Common myeloid progenitor, CD34-positive (primary cell): ENCODE measurements around the gene PCDH9.

Source experiments
- CTCF ChIA-PET: fragments of 350-600 bp; sonication (Branson Sonifier 250); formaldehyde crosslinking; loops from one replicate; lab custom pipeline; 2021; ENCODE audit warnings: antibody characterized with exemption; lab: Charles Lee
- POLR2A ChIA-PET: fragments of 350-600 bp; sonication (Branson Sonifier 250); formaldehyde crosslinking; loops from one replicate; lab custom pipeline; 2021; ENCODE audit warnings: antibody characterized with exemption; lab: Charles Lee
- DNase-seq, 3 donors: peaks; one replicate each; pipeline versions ENCODE4 v3.0.0 to v3.0.0-alpha.2; 2013
- H3K27ac ChIP-seq, 2 experiments: 1 replicate in 1 of 2; 2 replicates in 1 of 2; pipeline ENCODE4 v1.7.0; 2013; ENCODE audit warnings: inconsistent platforms in 2 of 2, low read length in 2 of 2, mild to moderate bottlenecking in 2 of 2, low read depth in 1 of 2, moderate library complexity in 1 of 2; ENCODE audit not compliant: severe bottlenecking in 2 of 2, insufficient read depth in 1 of 2, poor library complexity in 1 of 2
- H3K27me3 ChIP-seq, 5 experiments: replicated peaks in 2 of 5; 1 replicate in 3 of 5; 2 replicates in 2 of 5; pipeline versions ENCODE4 v1.6.1 to v1.7.0; 2013; ENCODE audit warnings: low read length in 4 of 5, mild to moderate bottlenecking in 2 of 5, moderate library complexity in 2 of 5, inconsistent platforms in 1 of 5; ENCODE audit not compliant: insufficient read depth in 5 of 5, control insufficient read depth in 4 of 5
- H3K36me3 ChIP-seq, 4 experiments: 1 replicate in 2 of 4; 2 replicates in 2 of 4; pipeline versions ENCODE4 v1.6.1 to v1.7.0; 2013; ENCODE audit warnings: low read length in 3 of 4, control low read depth in 1 of 4, mild to moderate bottlenecking in 1 of 4; ENCODE audit not compliant: control insufficient read depth in 4 of 4, insufficient read depth in 4 of 4
- H3K4me1 ChIP-seq, 4 experiments: 1 replicate in 3 of 4; 2 replicates in 1 of 4; pipeline versions ENCODE4 v1.6.1 to v1.7.1; 2013; ENCODE audit warnings: low read length in 3 of 4, mild to moderate bottlenecking in 3 of 4, control low read depth in 1 of 4, inconsistent platforms in 1 of 4, moderate library complexity in 1 of 4; ENCODE audit not compliant: control insufficient read depth in 4 of 4, insufficient read depth in 4 of 4; ENCODE audit errors: control extremely low read depth in 1 of 4
- H3K4me3 ChIP-seq, 7 experiments: 1 replicate in 4 of 7; 2 replicates in 3 of 7; pipeline versions ENCODE4 v1.5.1 to v1.7.0; 2013; ENCODE audit warnings: mild to moderate bottlenecking in 7 of 7, low read length in 6 of 7, moderate library complexity in 6 of 7, inconsistent platforms in 2 of 7, low read depth in 2 of 7, control low read depth in 1 of 7; ENCODE audit not compliant: insufficient read depth in 4 of 7, control insufficient read depth in 1 of 7; ENCODE audit errors: extremely low read depth in 1 of 7
- H3K9me3 ChIP-seq, 5 experiments: 1 replicate in 4 of 5; 2 replicates in 1 of 5; pipeline versions ENCODE4 v1.6.1 to v1.7.1; 2013; ENCODE audit warnings: low read length in 4 of 5, mild to moderate bottlenecking in 2 of 5, inconsistent platforms in 1 of 5, low read depth in 1 of 5, moderate library complexity in 1 of 5; ENCODE audit not compliant: control insufficient read depth in 4 of 5, insufficient read depth in 2 of 5; ENCODE audit errors: control extremely low read depth in 1 of 5
- WGBS: methylation state at CpG from one replicate; pipeline ENCODE4 v1.1.5; 2013; ENCODE audit not compliant: insufficient coverage; 5-methylcytosine and 5-hydroxymethylcytosine counted together

PCDH9 gene

GRCh38 chr13:67008075-67008668 lies 222.0 kb downstream of the PCDH9 start:
- Histone ChIP-seq H3K36me3 (no peaks in the 10 kb centered on the region), H3K4me3 (no peak overlapping the region), H3K27ac (no peak overlapping the region), H3K4me1 (no peaks in the 10 kb centered on the region), H3K9me3 (no peaks in the 10 kb centered on the region), H3K27me3 (no peaks in the 10 kb centered on the region)
- WGBS = no CpG with 5 or more reads among the region's 1 CpG
- ChIA-PET CTCF (no interaction called here), POLR2A (no interaction called here)
- no peak for DNase-seq

- no peak for DNase-seq
- Histone ChIP-seq H3K27me3 (no peaks in the 10 kb centered on the region), H3K27ac (no peak overlapping the region), H3K9me3 (no peaks in the 10 kb centered on the region), H3K36me3 (no peaks in the 10 kb centered on the region), H3K4me1 (no peaks in the 10 kb centered on the region), H3K4me3 (no peak overlapping the region)
- no CpG with 5 or more reads among the region's 1 CpG for WGBS
- POLR2A ChIA-PET = no interaction called here
- CTCF ChIA-PET = no interaction called here
These were observed 225.6 kb downstream of the PCDH9 start for GRCh38 chr13:67004511-67004910.

DNA sequence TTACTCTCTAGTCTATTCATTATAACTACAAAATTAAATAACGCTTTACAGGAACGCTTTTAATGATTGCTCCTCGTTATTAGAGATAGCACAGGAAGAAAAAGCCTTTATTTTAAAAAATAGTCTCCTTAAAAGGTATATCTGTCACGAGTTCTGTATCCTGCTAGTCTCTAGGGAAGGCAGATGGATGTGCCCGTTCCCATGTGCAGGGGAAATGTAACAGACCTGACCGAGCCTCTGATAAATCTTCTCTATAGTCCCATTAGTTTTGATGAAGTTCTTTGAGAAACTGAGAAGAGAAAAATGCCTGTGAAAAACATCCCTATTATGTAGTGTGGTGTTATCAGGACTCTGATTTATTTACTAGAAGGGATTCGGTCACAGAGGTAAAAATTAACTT lies 226.4 kb downstream of the PCDH9 start:
- CTCF ChIA-PET = no interaction called here

DNA sequence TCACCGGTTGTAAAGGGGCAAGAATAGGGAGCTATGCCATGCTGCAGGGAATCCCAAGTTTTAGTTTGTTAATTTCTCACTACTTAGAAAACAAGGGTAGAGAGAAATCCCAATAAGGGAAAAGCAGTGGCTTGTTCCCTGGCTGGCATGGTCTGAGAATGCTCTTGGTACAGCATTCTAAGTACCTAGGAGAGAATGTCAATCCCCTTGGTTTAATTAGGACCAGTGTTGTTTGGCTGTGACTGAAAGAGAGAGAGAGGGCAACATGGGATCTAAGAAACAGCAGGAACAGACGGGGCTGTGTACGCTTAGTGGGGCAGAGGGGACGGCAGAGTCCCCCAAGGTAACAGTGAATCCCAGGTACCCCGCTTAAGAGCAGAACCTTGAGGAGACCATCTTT lies 228.8 kb downstream of the PCDH9 start:
- CTCF ChIA-PET = no interaction called here
- Histone ChIP-seq H3K27ac (no peak overlapping the region), H3K27me3 (no peaks in the 10 kb centered on the region), H3K9me3 (no peaks in the 10 kb centered on the region), H3K4me1 (peaks cover 0 to 2% (median under 1%) of the 10 kb centered on the region in 4 experiments), H3K4me3 (no peak overlapping the region), H3K36me3 (no peaks in the 10 kb centered on the region)
- DNase-seq = no peak
- 94% methylated on average over 4 of the region's 5 CpGs for WGBS
- POLR2A ChIA-PET = no interaction called here

More for the DNA sequence above, 226.4 kb downstream of the PCDH9 start:
- Histone ChIP-seq H3K36me3 (no peaks in the 10 kb centered on the region), H3K4me1 (no peaks in the 10 kb centered on the region), H3K27ac (no peak overlapping the region), H3K4me3 (no peak overlapping the region), H3K27me3 (no peaks in the 10 kb centered on the region), H3K9me3 (no peaks in the 10 kb centered on the region)
- POLR2A ChIA-PET = no interaction called here
- WGBS = 94% methylated on average over 3 of the region's 7 CpGs
- no peak for DNase-seq

GRCh38 chr13:66996503-66996902 lies 233.6 kb downstream of the PCDH9 start:
- Histone ChIP-seq H3K9me3 (no peaks in the 10 kb centered on the region), H3K36me3 (no peaks in the 10 kb centered on the region), H3K4me3 (no peak overlapping the region), H3K27me3 (no peaks in the 10 kb centered on the region), H3K27ac (no peak overlapping the region), H3K4me1 (peaks cover 4 to 19% (median 8%) of the 10 kb centered on the region in 4 experiments)
- no peak for DNase-seq
- CTCF ChIA-PET = no interaction called here
- POLR2A ChIA-PET = no interaction called here
- WGBS = 100% methylated on average over 1 of the region's 1 CpG

GRCh38 chr13:66995203-66995611 lies 234.9 kb downstream of the PCDH9 start:
- WGBS = 100% methylated on average over 2 of the region's 5 CpGs
- POLR2A ChIA-PET = no interaction called here
- H3K9me3 ChIP-seq = no peaks in the 10 kb centered on the region
- CTCF ChIA-PET = interaction anchor here (1.0 kb wide), 1 partner anchor 15 kb away, joined by 3 read pairs; no protein-coding TSS in a partner anchor
- no peak overlapping the region for H3K4me3 ChIP-seq
- H3K27me3 ChIP-seq = no peaks in the 10 kb centered on the region
- H3K36me3 ChIP-seq = no peaks in the 10 kb centered on the region
- peak in 2 of 3 donors; percentile 1 to 13 for DNase-seq
- peaks cover 4 to 19% (median 8%) of the 10 kb centered on the region in 4 experiments for H3K4me1 ChIP-seq
- H3K27ac ChIP-seq = peak overlapping the region in 1 of 2 experiments; percentile 49

GRCh38 chr13:66994517-66995202 lies 235.5 kb downstream of the PCDH9 start:
- POLR2A ChIA-PET = no interaction called here
- Histone ChIP-seq H3K27ac (peak overlapping the region in 1 of 2 experiments; percentile 49), H3K4me1 (peaks cover 4 to 19% (median 8%) of the 10 kb centered on the region in 4 experiments), H3K36me3 (no peaks in the 10 kb centered on the region), H3K27me3 (no peaks in the 10 kb centered on the region), H3K9me3 (no peaks in the 10 kb centered on the region), H3K4me3 (peak overlapping the region in 4 of 7 experiments; percentile 17 to 72 (median 62))
- peak in 1 of 3 donors; percentile 14 for DNase-seq
- CTCF ChIA-PET = interaction anchor here (1.2 to 1.5 kb wide), 3 partner anchors 76 to 223 kb away, joined by 3 to 5 read pairs (median 5); no protein-coding TSS in a partner anchor
- 83% methylated on average over 3 of the region's 9 CpGs for WGBS
